CD4-positive, alpha-beta T cell treated with Interleukin-17A for 4 hours (primary cell): Measurements from ENCODE around the gene PRADC1.

Experiments used
- DNase-seq: peaks from one replicate; pipeline ENCODE4 v3.0.0-alpha.2; 2020; ENCODE audit warnings: mixed read lengths

The PRADC1 gene

GRCh38 chr2:73258186-73258912, 25.3 kb upstream of the PRADC1 start:
- DNase-seq: no peak

GRCh38 chr2:73257425-73258125, 24.5 kb upstream of the PRADC1 start:
- peak; percentile 64 for DNase-seq

- DNase-seq: no peak
Observed at GRCh38 chr2:73257021-73257420, 24.0 kb upstream of the PRADC1 start.

- no peak for DNase-seq
Observed at GRCh38 chr2:73256618-73256922, 23.5 kb upstream of the PRADC1 start.

GRCh38 chr2:73255907-73256617, 23.0 kb upstream of the PRADC1 start:
- no peak for DNase-seq

- no peak for DNase-seq
Observed at GRCh38 chr2:73255007-73255644, 22.1 kb upstream of the PRADC1 start.

GRCh38 chr2:73254343-73255006, 21.4 kb upstream of the PRADC1 start:
- DNase-seq: no peak

- DNase-seq: no peak
Observed at GRCh38 chr2:73253901-73254300, 20.9 kb upstream of the PRADC1 start.

- no peak for DNase-seq
Observed at GRCh38 chr2:73253400-73253799, 20.4 kb upstream of the PRADC1 start.

- DNase-seq: no peak
Observed at GRCh38 chr2:73252238-73253027, 19.4 kb upstream of the PRADC1 start.

GRCh38 chr2:73250872-73251846, 18.1 kb upstream of the PRADC1 start:
- DNase-seq: no peak

GRCh38 chr2:73249636-73250035, 16.6 kb upstream of the PRADC1 start:
- DNase-seq: no peak

- no peak for DNase-seq
Observed at GRCh38 chr2:73246850-73247249, 13.8 kb upstream of the PRADC1 start.

GRCh38 chr2:73244580-73244979, 11.5 kb upstream of the PRADC1 start:
- DNase-seq: no peak

- no peak for DNase-seq
Observed at GRCh38 chr2:73243884-73244570, 11.0 kb upstream of the PRADC1 start.

GRCh38 chr2:73239776-73240175, 6.7 kb upstream of the PRADC1 start:
- no peak for DNase-seq

- no peak for DNase-seq
Observed at GRCh38 chr2:73238976-73239375, 5.9 kb upstream of the PRADC1 start.

- DNase-seq: no peak
Observed at GRCh38 chr2:73238149-73238548, 5.1 kb upstream of the PRADC1 start.

GRCh38 chr2:73237168-73237567, 4.1 kb upstream of the PRADC1 start:
- no peak for DNase-seq

GRCh38 chr2:73235315-73236028, 2.4 kb upstream of the PRADC1 start:
- DNase-seq: no peak
